Tibial artery (tissue), 4 donors: Measurements from ENCODE around the gene SCNN1B.

ENCODE experiments used
- DNase-seq, 2 donors: peaks; one replicate each; pipeline ENCODE4 v3.0.0-alpha.2; 2019
- H3K27ac ChIP-seq, 2 donors: fragments of 200-600 bp; sonication (generic) in 1 of 2; 1 replicate in 1 of 2; 2 replicates in 1 of 2; pipeline ENCODE4 v1.5.1; 2018 to 2019; ENCODE audit warnings: mild to moderate bottlenecking in 1 of 2
- H3K27me3 ChIP-seq, 2 donors: fragments of 200-600 bp; sonication (generic) in 1 of 2; one replicate each; pipeline versions ENCODE4 v1.5.1 to v1.6.0; 2016 to 2019
- H3K36me3 ChIP-seq, 3 donors: fragments of 200-600 bp; sonication (generic) in 2 of 3; one replicate each; pipeline ENCODE4 v1.5.1; 2016 to 2019; ENCODE audit warnings: mild to moderate bottlenecking in 2 of 3
- H3K4me1 ChIP-seq, 4 donors: fragments of 200-600 bp; sonication (generic) in 2 of 4; 1 replicate in 3 of 4; 2 replicates in 1 of 4; pipeline ENCODE4 v1.5.1; 2016 to 2019
- H3K4me3 ChIP-seq, 2 donors: fragments of 200-600 bp; sonication (generic) in 1 of 2; 1 replicate in 1 of 2; 2 replicates in 1 of 2; pipeline ENCODE4 v1.5.1; 2018 to 2019; ENCODE audit warnings: mild to moderate bottlenecking in 2 of 2
- H3K9me3 ChIP-seq, 3 donors: fragments of 200-600 bp; sonication (generic) in 1 of 3; one replicate each; pipeline ENCODE4 v1.5.1; 2016 to 2019
- intact Hi-C: fragments of 100-400 bp; cut with DNase I; formaldehyde crosslinking; loops from one replicate; pipeline ENCODE4 v1.15.0; 2023; ENCODE audit warnings: low total_unique reads
- TF ChIP-seq, protein P1 (sequence below), 2 experiments: fragments of 200-600 bp in 1 of 2; fragments of 450-650 bp in 1 of 2; IDR thresholded peaks; one replicate each; pipeline ENCODE4 v1.5.1; 2017 to 2019; ENCODE audit warnings: antibody characterized with exemption in 2 of 2, mild to moderate bottlenecking in 1 of 2, moderate library complexity in 1 of 2

SCNN1B gene

DNA sequence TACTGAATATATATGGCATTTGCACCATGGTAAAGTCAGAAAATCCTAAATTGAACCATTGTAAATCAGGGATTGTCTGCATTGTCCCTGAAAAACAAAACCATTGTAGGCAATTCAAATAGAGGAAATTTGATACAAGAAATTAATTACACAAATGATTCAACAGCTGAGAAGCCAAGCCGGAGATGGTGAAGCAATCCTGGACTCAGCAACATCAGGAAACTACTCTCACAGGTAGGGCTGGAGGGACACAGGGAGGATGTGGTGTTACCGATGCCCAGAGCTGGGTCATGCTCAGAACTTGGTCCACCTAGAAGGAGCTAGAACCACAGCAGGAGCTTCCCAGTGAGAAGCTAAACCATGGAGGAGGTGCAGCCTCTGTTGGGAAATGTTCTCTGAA is 18.5 kb upstream of the SCNN1B start:
- intact Hi-C loops, result no loop called here
- no peaks in the 10 kb centered on the region for H3K9me3 ChIP-seq
- no peak overlapping the region for H3K27ac ChIP-seq
- H3K4me3 ChIP-seq, result no peak overlapping the region
- peaks cover 0 to 5% (median 0%) of the 10 kb centered on the region in 4 donors for H3K4me1 ChIP-seq
- TF ChIP-seq, protein P1, sequence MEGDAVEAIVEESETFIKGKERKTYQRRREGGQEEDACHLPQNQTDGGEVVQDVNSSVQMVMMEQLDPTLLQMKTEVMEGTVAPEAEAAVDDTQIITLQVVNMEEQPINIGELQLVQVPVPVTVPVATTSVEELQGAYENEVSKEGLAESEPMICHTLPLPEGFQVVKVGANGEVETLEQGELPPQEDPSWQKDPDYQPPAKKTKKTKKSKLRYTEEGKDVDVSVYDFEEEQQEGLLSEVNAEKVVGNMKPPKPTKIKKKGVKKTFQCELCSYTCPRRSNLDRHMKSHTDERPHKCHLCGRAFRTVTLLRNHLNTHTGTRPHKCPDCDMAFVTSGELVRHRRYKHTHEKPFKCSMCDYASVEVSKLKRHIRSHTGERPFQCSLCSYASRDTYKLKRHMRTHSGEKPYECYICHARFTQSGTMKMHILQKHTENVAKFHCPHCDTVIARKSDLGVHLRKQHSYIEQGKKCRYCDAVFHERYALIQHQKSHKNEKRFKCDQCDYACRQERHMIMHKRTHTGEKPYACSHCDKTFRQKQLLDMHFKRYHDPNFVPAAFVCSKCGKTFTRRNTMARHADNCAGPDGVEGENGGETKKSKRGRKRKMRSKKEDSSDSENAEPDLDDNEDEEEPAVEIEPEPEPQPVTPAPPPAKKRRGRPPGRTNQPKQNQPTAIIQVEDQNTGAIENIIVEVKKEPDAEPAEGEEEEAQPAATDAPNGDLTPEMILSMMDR (IDR thresholded peaks at IDR 0.05), result no peak
- no peak for DNase-seq
- peaks cover 0 to 18% of the 10 kb centered on the region in 2 donors for H3K27me3 ChIP-seq
- H3K36me3 ChIP-seq, result no peaks in the 10 kb centered on the region

DNA sequence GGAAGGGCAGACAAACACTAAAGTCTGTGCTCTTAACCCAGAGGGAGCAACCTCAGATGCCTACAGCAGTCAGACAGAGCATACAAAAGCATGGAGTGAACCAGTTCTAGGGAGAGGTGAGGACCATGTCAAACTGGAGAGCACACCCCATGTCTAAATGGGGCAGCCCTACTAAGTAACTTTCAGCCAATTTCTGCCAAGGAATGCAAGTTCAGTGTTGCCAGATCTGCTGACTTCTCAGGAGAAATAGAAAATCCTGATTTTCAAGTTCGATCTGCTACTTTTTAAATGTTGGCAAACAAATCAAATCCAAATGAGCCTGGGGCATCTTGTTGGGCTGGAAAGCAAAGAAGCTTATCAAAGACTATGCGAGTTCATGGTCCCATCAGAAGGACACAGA is 17.5 kb upstream of the SCNN1B start:
- Histone ChIP-seq H3K36me3 (no peaks in the 10 kb centered on the region), H3K9me3 (no peaks in the 10 kb centered on the region), H3K27ac (no peak overlapping the region), H3K27me3 (peaks cover 0 to 18% of the 10 kb centered on the region in 2 donors), H3K4me1 (peaks cover 0 to 5% (median 0%) of the 10 kb centered on the region in 4 donors), H3K4me3 (no peak overlapping the region)
- DNase-seq, result no peak
- intact Hi-C loops, result no loop called here
- TF ChIP-seq, protein P1 (IDR thresholded peaks at IDR 0.05), result no peak

DNA sequence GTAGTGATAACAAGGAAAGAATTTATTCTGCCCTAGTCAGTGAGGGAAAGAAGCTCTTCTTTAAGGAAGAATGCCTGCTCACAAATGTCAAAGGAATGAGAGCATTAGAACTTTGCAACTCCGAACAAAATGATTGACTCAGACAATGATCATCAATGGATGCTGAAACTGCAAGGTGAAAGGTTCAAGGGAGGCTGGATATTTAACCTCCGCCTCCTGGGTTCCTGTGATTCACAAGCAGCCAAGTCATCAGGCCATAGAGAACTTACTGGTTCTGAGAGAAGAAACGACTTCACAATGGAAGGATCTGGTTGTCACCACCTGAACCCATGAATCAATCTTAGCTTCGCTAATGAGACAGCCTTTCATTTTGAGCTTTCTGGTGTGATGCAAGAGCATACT is 16.0 kb upstream of the SCNN1B start:
- intact Hi-C loops, result no loop called here
- no peaks in the 10 kb centered on the region for H3K4me1 ChIP-seq
- H3K27ac ChIP-seq, result no peak overlapping the region
- no peaks in the 10 kb centered on the region for H3K36me3 ChIP-seq
- peaks cover 0 to 8% of the 10 kb centered on the region in 2 donors for H3K27me3 ChIP-seq
- TF ChIP-seq, protein P1 (IDR thresholded peaks at IDR 0.05), result no peak
- no peak overlapping the region for H3K4me3 ChIP-seq
- DNase-seq, result no peak
- no peaks in the 10 kb centered on the region for H3K9me3 ChIP-seq

DNA sequence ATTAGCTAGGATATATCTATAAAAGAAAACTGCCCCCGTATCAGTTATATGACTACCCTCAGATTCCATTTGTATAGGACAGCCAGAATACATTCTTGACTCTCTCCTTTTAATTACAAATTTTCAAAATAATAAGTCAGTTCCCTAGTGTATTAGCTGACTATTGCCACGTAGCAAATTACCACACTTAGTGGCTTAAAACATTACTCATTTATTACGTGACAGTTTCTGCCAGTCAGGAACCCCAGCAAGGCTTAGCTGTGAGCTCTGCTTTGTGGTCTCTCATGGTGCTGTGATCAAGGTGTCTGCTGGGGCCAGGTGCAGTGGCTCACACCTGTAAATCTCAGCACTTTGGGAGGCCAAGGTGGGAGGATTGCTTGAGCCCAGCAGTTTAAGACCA is 13.9 kb upstream of the SCNN1B start:
- intact Hi-C loops, result no loop called here
- Histone ChIP-seq H3K4me1 (no peaks in the 10 kb centered on the region), H3K36me3 (no peaks in the 10 kb centered on the region), H3K9me3 (no peaks in the 10 kb centered on the region), H3K27ac (no peak overlapping the region), H3K27me3 (peaks cover 0 to 5% of the 10 kb centered on the region in 2 donors), H3K4me3 (no peak overlapping the region)
- TF ChIP-seq, protein P1 (IDR thresholded peaks at IDR 0.05), result no peak
- DNase-seq, result no peak

DNA sequence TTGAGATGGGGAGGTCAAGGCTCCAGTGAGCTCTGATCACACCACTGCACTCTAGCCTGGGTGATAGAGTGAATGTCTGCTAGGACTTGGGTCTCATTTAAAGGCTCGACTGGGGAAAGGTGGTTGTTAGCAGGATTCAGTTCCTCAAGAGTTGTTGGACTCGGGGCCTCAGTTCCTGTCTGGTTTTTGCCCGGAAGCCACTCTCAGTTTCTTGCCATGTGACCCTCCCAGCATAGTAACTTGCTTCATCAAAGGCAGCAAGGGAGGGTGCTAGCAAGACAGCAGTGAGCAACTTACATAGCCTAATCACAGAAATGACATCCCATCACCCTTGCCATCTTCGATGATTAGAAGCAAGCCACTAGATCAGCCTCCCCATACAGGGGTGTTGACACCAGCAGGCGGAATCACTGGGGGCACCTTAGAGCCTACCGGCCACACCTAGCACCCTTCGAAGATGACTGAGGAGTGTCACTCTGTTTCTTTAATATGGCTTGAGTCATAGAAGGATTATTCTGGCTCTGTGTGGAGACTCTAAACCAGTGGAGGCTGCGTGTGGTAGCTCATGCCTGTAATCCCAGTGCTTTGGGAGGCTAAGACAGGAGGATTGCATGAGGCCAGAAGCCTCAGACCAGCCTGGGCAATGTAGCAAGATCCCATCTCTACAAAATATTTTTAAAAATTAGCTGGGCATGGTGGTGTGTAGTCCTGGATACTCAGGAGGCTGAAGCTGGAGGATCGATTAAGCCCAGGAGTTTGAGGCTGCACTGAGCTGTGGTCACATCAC is 13.2 kb upstream of the SCNN1B start:
- DNase-seq, result no peak
- Histone ChIP-seq H3K4me3 (no peak overlapping the region), H3K36me3 (no peaks in the 10 kb centered on the region), H3K4me1 (no peaks in the 10 kb centered on the region), H3K27me3 (peaks cover 0 to 5% of the 10 kb centered on the region in 2 donors), H3K27ac (no peak overlapping the region), H3K9me3 (no peaks in the 10 kb centered on the region)
- TF ChIP-seq, protein P1 (IDR thresholded peaks at IDR 0.05), result no peak
- intact Hi-C loops, result no loop called here
